Measurements from ENCODE around the gene ELOF1.
"Not testable (repeated sequence)": the region's sequence is repeated elsewhere in the genome, so short reads cannot be mapped to it uniquely, and the experiment has no call there.

ELOF1 gene

GRCh38 chr19:11558881-11559828 is at the start of gene ELOF1:
Gene ELOF1 (minus strand): TSS chr19:11559230. CDS start chr19:11554347, 4,883 bp downstream.
- peak; percentile 92 for DNase-seq (ENCODE audit: low read depth)

GRCh38 chr19:11606484-11606883 is 47.5 kb upstream of the ELOF1 start:
- no peak for DNase-seq (ENCODE audit: low read depth)

GRCh38 chr19:11599704-11600103 is 40.7 kb upstream of the ELOF1 start:
- DNase-seq (ENCODE audit: low read depth): not testable (repeated sequence)

- DNase-seq (ENCODE audit: low read depth): no peak
Observed at GRCh38 chr19:11598746-11599145, 39.7 kb upstream of the ELOF1 start.

DNA sequence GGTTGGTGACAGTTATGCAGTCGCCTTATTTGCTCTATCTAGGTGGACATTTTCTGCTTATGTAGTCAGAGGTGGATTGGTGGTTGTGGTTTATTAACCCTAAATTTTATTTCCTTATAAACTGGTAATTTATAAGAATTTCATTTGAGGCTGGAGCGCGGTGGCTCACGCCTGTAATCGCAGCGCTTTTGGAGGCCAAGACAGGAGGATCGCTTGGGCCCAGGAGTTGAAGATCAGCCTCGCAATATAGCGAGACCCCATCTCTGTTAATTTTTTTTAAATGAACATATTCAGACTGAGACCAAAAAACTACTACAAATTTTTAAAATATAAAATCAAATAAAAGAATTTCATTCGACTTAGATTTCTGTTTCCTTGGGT is 39.1 kb upstream of the ELOF1 start:
- DNase-seq (ENCODE audit: low read depth): no peak

DNA sequence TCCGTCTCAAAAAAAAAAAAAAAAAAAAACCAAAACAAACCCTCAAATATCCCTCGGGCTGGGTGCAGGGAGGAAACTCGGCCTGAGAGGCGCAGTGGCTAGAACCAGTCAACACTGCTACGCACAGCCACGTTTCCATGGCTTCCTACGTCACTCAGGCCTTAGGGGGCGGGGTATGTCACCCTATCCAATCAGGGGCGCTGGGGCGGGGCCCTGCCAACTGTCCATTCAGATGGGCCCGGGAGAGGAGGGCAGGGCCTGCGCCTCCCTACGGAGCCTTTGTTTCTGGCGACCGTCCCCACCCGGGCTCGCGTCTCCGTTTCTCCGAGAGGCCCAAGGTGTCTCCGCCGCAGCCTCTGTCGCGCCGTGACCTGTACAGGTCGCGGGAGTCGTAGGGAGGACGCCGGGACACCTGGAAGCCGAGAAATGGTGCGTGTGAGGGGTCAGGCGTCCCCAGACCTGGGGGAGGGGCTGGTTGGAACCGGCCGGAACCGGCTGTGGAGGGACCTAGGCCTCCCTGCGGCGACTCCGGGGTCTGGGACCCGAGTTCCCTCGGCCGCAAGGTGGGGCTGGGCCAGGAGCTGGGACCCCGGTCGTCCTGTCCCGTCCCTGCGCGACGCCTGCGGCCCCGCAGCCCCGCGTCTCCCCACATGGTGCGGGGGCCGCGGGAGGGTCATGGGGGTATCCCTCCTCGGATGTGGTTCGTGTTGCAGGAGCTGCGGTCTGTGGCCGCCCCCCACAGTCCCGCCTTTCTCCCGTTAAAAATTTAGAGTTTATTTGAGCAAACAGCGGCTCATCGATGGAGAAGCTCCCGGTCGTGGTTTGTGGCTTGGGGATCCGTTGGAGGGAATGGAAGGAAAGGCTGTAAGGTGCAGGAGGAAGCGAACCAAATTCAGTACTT is 38.4 kb upstream of the ELOF1 start, which contains the start of gene ZNF627:
Gene ZNF627, plus strand, starts transcription at position 282 of the 901 bp plus-strand sequence. Its CDS starts 145 bp downstream, at position 427.
- DNase-seq (ENCODE audit: low read depth): peak; percentile 80

DNA sequence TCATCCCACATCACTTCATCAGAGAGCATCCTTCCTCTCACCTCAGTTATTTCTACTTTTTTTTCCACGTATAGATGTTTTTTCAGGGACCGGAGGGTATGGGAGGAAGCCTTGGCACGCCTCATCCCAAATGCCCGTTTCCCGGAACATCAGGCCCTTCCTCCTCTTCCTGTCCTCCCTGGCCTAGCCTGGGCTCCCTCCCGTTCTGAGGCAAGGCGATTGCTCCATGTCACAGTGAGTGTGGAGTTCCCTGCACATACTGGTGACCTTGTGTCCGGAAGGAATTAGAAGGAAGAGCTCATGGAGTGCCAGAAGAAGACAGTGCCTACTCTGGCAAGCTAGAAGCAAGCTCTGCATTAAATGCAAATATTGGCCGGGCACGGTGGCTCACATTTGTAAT is 37.1 kb upstream of the ELOF1 start:
- DNase-seq (ENCODE audit: low read depth): no peak

DNA sequence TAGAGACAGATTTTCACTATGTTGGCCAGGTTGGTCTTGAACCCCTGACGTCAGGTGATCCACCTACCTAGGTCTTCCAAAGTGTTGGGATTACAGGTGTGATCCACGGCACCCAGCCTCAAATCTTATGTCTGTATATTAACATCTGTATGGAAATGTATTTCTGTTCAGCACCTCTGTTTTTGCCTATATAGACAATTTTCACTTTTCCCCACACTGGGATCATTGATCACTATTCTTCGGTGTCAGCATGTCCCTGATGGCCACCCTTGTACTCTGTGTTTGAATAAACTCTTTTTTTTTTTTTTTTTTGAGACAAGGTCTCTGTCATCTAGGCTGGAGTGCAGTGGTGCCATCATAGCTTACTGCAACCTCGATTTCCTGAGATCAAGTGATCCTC is 35.1 kb upstream of the ELOF1 start:
- no peak for DNase-seq (ENCODE audit: low read depth)

DNA sequence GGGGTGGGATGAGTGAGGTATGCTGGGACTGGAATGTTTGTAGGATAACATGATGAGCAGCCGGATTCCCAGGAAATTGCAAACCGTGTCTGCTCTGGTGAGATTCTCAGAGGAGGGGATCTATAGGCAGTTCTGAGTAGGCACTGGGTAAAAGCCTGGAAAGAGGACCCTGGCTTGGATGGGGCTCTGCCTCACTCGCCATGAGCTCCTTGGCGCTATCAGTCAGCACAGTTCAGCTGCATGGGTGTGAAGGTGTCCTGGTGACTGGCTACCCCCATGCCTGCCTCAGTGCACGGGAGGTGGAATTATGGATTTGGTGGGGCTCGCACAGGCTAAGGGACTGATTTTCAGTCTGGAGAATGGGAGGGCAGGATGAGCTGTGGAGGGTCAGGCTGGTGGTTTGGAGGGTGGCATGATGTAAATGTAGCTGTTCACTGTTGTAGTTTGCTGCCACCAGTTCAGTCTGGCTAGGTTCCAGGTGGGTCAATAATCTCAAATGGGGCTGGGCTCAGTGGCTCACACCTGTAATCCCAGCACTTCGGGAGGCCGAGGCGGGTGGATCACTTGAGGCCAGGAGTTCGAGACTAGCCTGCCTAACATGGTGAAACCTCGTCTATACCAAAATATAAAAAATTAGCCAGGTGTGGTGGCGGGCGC is 29.1 kb upstream of the ELOF1 start:
- no peak for DNase-seq (ENCODE audit: low read depth)

- DNase-seq (ENCODE audit: low read depth): peak; percentile 56
Observed at GRCh38 chr19:11587302-11587974, 28.4 kb upstream of the ELOF1 start.

- DNase-seq (ENCODE audit: low read depth): no peak
Observed at GRCh38 chr19:11586331-11586730, 27.3 kb upstream of the ELOF1 start.

DNA sequence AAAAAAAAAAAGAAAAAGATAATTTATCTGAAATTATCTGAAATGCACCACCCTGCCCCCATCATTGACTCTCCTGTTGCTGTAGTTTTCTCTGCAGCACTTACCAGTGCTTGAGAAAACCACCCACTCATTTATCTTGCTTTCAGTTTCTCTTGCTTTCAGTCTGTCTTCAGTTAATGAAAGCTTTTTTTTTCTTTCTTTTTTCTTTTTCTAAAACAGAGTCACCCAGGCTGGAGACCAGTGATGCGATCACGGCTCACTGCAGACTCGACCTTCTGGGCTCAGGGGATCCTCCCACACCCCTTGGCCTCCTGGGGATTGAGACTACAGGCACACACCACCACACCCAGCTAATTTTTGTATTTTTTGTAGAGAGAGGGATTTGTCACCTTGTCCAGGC is 22.7 kb upstream of the ELOF1 start:
- DNase-seq (ENCODE audit: low read depth): no peak

- no peak for DNase-seq (ENCODE audit: low read depth)
Observed at GRCh38 chr19:11580116-11580515, 21.1 kb upstream of the ELOF1 start.

DNA sequence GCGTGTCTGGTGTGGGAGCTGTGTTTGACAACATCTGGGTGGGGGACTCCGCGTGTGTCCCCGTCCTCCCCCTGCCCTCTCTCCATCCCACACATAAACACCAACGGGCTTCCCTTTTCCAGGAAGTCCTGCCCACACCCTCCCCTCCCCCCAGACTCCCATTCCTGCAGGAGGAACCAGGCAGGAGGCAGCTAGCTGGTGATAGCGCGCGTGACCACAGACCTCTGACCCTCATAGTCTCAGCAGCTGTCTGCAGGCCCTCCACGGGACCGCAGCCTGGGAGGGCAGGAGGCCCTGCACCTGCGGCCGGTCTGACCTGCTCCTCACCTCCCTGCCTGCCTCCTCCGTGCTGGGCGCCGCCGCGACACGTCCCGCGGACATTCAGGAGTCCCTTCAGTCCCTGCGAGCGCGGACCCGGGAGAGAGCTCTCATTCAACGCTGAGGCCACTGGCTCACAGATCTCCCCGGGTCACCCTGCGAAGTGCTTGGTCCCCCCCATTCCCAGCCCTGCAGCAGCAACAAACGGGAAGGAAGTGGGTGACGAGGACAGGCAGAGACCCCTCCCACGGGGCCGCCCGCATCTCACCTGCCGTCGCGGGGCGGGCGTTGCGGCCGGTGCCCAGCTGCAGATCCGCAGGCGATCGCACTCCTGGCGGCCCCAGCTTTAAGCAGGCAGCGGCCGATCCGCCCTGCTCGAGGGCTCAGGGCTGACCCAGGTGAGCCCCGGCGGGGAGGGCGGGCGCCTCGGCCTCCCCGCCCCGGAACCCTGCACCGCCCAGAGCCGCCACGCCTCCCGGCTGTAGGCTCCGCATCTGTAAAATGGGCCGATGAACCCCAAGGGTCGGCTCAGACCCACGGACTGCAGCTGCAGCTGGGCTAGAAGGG is 19.5 kb upstream of the ELOF1 start:
- DNase-seq (ENCODE audit: low read depth): no peak

- DNase-seq (ENCODE audit: low read depth): no peak
Observed at GRCh38 chr19:11577451-11578257, 18.6 kb upstream of the ELOF1 start, which contains the start of gene ACP5. Gene ACP5 (minus strand): TSS chr19:11577645. CDS start chr19:11577317, 328 bp downstream.

GRCh38 chr19:11576227-11576626 is 17.2 kb upstream of the ELOF1 start:
- no peak for DNase-seq (ENCODE audit: low read depth)

GRCh38 chr19:11574689-11575088 is 15.7 kb upstream of the ELOF1 start:
- DNase-seq (ENCODE audit: low read depth): no peak

- not testable (repeated sequence) for DNase-seq (ENCODE audit: low read depth)
Observed at GRCh38 chr19:11573763-11574162, 14.7 kb upstream of the ELOF1 start.

- not testable (repeated sequence) for DNase-seq (ENCODE audit: low read depth)
Observed at GRCh38 chr19:11573354-11573753, 14.3 kb upstream of the ELOF1 start.

Data from stimulated activated CD8-positive, alpha-beta memory T cell treated with anti-CD3 and anti-CD28 coated beads, Interleukin-15, amount 100 ng/mL, for 24 hours (primary cell).